ENCODE data around the gene USP35.

Gene USP35, protein sequence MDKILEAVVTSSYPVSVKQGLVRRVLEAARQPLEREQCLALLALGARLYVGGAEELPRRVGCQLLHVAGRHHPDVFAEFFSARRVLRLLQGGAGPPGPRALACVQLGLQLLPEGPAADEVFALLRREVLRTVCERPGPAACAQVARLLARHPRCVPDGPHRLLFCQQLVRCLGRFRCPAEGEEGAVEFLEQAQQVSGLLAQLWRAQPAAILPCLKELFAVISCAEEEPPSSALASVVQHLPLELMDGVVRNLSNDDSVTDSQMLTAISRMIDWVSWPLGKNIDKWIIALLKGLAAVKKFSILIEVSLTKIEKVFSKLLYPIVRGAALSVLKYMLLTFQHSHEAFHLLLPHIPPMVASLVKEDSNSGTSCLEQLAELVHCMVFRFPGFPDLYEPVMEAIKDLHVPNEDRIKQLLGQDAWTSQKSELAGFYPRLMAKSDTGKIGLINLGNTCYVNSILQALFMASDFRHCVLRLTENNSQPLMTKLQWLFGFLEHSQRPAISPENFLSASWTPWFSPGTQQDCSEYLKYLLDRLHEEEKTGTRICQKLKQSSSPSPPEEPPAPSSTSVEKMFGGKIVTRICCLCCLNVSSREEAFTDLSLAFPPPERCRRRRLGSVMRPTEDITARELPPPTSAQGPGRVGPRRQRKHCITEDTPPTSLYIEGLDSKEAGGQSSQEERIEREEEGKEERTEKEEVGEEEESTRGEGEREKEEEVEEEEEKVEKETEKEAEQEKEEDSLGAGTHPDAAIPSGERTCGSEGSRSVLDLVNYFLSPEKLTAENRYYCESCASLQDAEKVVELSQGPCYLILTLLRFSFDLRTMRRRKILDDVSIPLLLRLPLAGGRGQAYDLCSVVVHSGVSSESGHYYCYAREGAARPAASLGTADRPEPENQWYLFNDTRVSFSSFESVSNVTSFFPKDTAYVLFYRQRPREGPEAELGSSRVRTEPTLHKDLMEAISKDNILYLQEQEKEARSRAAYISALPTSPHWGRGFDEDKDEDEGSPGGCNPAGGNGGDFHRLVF

DNA sequence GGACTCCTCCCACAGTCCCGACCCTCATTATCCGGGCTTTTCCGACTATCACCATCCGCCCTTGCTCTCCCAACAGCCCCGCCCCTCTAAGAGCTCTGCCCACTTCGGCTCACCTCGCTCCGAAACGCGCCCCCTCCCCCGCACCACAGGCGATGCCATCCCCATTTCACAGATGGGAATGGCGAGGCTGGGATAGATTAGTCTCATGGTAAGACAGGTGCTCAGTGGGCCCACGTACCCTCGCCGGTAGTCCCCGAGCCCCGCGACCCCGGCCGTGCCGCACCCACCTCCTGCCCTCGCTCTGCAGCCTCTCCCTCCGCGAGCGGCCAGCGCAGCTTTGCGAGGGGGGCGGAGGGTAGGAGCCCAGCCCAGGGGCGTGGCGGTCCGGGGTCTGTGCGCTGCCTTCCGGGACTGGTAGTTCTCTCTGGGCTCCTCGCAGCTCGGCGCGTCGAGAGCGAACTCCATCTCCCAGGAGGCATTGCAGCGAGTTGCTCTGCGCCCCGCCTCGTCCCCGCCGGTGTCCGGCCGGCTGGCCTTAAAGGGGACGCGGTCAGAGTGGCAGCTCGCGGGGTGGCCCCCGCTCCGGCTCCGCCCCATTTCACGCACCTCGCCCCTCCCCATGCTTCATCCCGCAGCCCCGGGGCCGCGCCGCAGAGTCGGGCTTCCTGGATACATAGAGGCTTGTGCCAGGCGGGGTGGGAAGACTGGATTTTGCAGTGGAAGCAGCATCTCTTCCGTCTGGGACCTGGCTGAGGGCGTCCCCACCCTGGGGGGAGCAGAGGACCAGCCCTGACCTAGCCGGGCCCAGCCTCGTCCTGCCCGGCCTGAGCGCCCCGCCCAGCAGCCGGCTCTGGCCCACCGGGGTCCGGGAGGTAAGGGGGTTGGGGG is at the start of gene USP35, which contains the start of gene KCTD21:
USP35 (plus strand) TSS at position 634 of the 888 bp plus-strand sequence. CDS start 7,327 bp downstream, outside the sequence.
KCTD21 (minus strand) TSS at position 341 of the 888 bp plus-strand sequence. CDS start 14,072 bp downstream, outside the sequence.
- DNase-seq (ENCODE audit: low read depth in 2 of 3, low spot score in 2 of 3): peak; percentile 69 to 78 (median 72)

DNA sequence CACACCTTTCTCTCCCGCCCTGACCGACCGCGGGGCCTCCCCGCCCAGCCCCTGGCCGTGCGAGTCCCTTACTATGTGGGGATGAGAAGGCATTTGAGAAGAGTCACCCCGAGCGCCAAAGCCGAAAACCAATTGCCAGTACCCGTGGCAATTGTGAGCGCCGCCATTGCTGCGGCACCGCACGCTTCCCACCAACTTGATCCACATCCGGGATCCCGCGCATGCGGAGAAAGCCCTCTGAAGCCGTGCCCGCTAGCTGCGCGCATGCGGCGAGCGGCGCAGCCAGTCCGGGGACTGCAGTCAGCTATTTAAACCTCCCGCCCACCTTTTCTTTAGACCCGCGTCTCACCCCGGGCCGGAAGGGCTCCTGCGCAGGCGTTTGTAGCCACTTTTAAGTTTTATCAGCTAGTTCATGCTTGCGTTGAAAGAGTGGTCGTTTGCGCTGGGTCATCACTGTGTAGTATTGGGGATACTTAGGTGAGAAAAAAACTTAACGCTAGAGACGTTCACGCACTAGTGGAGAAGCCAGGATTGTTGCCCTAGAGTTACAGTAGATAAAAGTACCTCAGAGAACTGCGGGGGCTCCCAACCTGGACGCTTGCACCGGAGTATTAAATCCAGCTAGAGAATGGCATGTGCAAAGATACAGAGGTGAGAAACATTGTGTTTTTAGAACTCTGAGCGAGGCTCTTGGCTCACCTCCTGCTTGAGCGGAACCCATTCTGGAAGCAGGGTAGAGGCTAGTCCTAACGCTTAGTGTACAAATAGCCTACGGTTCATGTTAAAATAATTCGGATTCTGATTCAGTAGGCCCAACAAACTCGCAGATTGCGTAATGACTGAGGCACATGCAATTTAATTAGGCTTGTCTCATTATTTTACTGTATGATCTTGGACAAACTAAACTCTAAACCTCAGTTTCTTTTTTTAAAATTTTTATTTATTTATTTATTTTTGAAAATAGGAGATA is 49.0 kb upstream of the USP35 start, which contains the start of gene ALG8:
ALG8 (minus strand) TSS at position 205 of the 970 bp plus-strand sequence; CDS start at position 167, 38 bp downstream.
- peak; percentile 76 to 95 (median 95) for DNase-seq (ENCODE audit: low read depth in 2 of 3, low spot score in 2 of 3)

DNA sequence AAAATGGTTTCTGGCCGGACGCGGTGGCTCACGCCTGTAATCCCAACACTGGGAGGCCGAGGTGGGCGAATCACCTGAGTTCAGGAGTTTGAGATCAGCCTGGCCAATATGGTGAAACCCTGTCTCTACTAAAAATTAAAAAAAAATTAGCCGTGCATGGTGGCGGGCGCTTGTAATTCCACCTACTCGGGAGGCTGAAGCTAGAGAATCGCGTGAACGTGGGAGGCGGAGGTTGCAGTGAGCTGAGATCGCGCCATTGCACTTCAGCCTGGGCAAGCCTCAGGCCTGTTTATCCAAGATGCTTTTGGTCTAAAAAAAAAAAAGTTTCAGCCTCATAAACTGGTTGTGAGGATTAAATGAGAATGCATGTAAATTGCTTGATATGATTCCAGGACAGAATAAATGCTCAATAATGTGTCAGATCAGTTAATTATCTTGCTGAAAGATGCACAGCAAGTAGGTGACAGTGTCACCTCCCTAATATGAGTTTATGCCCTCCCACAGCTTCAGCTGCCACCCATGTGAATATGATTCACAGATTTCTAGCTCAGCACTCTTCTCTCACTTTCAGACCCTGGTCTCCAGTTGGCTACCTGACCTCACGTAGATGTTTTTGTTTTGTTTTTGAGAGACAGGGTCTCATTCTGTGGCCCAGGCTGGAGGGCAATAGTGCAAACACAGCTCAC is 48.2 kb upstream of the USP35 start:
- DNase-seq (ENCODE audit: low read depth in 2 of 3, low spot score in 2 of 3): no peak

DNA sequence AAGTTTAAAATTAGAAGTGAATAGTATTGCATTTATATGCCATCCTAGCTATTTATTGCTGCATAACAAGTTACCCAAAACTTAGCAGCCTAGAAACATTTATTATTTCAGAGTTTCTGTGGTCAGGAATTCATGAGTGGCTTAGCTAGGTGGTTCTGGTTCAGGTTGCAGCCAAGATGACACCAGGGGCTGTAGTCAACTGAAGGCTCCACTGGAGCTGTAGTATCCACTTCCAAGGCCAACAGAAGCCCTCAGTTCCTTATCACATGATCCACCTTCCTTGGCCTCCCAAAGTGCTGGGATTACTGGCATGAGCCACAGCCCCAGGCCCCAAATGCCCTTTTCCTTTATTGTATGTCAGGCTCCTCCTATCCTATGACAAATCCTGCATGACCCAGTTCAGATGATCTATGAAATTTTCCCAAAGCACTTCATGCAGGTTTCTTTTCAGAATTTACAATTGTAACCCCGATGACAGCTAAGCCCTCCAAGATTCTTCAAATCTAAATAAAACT is 43.2 kb upstream of the USP35 start:
- DNase-seq (ENCODE audit: low read depth in 2 of 3, low spot score in 2 of 3): no peak

DNA sequence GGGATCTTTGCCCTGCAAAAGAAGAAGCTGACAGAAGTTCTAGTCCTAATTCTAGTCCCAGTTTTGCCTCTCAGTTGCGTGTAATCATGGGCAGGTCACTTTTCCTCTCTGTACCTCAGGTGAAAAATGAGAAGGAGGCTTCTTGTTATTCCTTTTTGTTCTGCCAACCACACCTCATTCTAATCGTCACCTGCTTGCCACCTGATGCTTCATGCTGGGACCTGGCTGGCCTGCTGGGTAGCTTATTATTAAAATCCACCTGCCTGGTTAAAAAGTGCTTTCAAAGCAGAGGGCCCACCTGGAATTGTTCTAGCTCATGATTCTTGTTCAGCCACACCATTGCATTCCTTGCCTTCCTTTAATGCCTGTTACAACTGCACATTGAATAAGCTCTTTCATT is 40.9 kb upstream of the USP35 start:
- DNase-seq (ENCODE audit: low read depth in 2 of 3, low spot score in 2 of 3): no peak

DNA sequence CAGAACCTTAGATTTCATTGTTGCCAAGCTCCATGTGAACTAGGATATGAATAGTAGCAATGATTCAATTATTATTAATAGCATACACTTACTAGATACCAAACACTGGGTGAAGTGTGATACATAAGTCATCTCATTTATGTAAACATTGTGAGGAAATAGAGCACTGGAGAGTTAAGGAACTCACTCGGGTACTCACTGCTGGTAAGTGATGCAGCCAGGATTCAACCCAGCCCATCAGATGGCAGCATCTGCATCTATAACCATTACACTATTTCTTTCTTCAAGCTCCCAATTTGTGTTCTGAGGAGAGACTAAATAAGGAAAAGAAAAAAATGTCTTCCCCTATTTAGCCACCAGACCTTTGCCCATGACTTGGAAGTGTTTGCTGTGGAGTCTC is 39.1 kb upstream of the USP35 start:
- DNase-seq (ENCODE audit: low read depth in 2 of 3, low spot score in 2 of 3): no peak

DNA sequence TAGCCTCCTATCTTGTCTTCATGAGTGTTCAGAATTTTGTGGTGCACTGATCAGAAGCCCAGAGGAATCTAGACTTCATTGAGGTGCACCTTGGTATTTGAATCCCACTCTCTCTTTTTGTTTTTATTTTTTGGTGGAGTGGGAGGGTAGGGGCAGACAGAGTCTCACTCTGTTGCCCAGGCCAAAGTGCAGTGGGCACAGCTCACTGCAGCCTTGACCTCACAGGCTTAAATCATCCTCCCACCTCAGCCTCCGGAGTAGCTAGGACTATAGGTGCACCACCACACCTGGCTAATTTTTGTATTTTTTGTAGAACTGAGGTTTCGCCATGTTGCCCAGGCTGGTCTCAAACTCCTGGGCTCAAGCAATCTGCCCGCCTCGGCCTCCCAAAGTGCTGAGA is 38.4 kb upstream of the USP35 start:
- no peak for DNase-seq (ENCODE audit: low read depth in 2 of 3, low spot score in 2 of 3)

DNA sequence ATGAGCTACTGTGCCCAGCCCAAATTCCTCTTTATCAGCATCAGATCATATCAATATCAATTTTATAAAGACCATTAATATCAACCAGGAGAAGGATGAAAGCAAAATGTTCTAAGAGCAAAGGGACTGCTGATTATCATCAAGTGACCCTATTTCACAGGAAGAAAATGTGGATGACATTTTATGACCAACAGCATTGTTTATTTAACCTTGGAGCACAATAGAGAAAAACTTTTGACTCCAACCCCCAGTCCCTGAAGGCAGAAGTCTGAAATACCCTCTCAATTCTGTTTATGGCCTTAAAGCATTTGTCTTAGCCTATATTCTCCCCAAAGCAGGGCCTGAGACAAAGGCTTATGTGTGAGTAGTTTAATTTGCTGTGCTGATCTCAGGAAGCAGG is 38.0 kb upstream of the USP35 start:
- DNase-seq (ENCODE audit: low read depth in 2 of 3, low spot score in 2 of 3): no peak

DNA sequence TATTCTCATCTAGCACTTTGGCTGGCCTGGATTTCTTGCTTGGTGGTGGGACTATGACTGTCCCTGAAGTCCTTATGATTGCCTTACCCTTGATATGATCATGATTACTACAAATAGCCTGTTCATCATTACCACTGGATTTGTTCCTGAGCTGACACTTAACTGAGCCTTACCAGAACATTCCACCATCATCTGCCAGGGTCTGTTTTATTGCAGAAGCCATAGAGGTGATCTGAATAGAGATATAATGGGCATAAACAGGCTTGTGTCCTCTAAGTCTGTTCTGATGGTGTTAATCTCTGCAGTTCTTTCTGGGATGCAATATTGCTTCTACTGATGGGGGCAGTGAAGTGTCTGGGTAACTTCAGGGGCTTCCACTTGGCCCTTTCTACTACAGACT is 36.9 kb upstream of the USP35 start:
- no peak for DNase-seq (ENCODE audit: low read depth in 2 of 3, low spot score in 2 of 3)

DNA sequence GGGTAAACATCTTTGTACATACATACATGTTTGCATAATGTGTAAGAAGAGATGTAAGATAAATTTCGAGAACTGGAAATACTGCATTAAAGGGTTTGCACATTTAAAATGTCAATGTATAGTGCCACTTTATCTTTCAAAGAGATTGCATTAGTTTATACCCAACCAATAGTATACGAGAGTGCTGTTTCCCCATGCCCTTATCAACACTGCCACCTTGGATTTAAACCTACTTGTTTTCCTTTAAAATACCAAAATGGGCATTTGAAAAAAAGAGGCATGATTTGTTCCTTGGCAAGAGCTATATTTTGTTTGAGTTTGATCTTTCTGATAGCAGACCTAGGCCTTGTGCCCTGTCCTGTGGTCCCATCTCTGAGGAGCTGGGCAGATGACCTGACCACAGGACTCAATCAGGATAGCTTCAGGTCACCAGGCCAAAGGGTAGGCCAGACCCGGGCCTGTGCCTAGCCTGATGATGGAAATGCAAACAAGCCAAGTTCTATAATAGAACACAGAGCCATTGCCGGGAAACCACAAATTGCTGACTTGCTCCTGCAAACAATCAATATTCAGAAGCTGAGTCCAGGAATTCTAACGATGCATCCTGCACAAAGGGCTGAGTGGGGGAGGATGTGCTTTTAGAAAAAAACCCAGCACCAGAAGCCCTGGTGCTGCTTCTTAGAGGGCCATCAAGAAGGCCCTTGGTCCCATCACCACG is 32.4 kb upstream of the USP35 start:
- no peak for DNase-seq (ENCODE audit: low read depth in 2 of 3, low spot score in 2 of 3)

DNA sequence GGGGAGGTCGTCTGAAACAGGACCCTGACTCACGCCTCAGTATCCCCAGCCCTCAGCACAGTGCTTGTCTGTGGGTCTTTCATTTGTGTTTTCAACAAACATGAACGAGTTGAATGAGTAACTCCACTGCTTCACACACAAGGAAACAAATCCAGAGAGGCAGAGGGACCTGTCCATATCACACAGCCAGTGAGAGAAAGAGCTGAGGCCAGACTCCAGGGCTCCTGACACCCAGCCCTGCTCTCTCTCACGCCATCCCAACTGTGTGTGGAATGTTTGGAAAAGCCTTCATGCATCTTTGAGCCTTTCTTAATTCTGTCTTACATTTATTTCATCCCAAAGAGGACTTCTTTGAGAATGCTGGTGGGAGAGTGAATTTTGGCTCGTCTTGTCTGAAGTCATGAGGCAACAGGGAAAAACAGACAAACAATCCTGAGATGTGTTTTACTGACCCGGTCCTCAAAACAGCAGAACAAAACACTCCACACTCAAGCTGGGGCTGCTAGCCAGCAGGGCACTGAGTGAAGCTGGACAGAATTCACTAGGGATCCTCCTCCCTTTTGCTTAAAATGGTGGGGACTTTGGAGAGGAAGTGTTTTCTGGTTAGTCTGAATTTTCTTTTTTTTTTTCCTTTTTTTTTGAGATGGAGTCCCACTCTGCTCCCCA is 29.6 kb upstream of the USP35 start:
- no peak for DNase-seq (ENCODE audit: low read depth in 2 of 3, low spot score in 2 of 3)

DNA sequence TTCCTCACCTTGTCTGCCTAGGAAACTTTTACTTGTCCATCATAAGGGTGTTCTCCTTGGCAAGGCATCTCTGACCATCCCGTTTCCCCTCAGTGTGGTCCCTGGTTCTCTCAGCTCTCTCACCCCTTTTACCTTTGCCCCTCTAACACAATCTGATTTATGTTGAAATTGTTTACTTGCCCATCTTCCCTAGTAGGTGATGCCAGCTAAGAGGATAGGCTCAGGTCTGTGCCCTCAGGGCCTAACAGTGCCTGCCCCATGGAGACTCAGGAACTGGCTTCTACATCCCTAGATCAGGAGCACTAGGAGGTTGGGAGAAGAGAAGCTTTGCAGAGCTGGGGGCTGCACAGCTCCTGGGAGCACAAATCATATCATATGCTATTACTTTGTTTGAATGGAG is 28.2 kb upstream of the USP35 start:
- DNase-seq (ENCODE audit: low read depth in 2 of 3, low spot score in 2 of 3): no peak

DNA sequence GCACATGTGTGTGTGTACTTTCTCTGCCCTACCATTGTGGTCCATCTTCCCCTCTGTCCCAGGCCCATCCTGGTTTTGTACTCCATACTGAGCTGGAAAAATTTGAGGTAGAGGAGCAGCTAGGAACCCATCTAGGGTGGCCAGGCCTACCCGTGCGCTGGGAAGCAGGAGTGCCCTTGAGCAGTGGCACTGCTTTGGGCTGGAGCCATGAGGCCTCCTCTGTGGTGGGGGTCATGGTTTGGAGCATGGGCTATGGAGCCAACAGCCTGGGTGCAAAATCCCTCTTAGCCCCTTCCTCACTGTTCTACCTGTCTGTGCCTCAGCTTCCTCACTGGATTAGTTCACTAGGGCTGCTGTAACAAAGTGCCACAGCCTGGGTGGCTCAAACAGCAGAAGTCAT is 27.4 kb upstream of the USP35 start:
- DNase-seq (ENCODE audit: low read depth in 2 of 3, low spot score in 2 of 3): no peak

DNA sequence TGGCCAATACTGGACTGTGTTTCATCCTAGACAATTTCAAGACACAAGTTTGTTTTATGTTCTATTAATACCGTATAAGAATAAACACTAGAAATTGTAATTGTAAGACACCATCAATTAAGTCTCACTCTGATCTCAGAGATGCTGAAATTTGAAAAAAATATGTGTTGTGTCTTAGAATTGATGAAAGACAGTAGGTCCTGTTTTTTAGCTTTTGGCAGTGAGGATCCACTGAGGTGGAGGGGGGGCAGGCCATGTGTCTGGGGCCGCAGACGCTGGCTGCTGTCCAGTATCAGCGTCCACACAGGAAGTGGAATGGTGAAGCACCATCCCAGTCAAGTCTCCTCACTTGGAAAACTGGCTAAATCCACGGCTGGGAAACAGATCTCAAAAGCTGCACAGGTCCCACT is 26.8 kb upstream of the USP35 start:
- DNase-seq (ENCODE audit: low read depth in 2 of 3, low spot score in 2 of 3): no peak

DNA sequence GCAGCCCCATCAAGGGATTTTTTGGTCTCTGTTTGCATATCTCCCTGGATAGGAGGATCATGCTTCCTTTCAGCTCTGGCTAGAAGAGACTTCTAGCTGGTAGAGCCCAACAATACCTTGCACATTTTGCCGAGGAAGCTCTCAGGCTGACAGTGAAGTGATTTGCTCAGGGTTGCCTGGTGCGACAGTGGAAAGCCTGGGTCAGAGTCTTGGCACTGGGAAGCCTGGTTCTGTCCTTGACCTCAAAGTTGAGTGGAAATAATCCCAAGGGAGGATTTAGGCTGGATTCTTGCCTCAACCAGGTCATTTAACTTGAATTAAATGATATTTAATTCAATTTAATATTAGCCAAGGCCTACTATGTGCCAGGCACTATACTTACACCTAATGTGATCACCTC is 24.9 kb upstream of the USP35 start:
- DNase-seq (ENCODE audit: low read depth in 2 of 3, low spot score in 2 of 3): no peak

DNA sequence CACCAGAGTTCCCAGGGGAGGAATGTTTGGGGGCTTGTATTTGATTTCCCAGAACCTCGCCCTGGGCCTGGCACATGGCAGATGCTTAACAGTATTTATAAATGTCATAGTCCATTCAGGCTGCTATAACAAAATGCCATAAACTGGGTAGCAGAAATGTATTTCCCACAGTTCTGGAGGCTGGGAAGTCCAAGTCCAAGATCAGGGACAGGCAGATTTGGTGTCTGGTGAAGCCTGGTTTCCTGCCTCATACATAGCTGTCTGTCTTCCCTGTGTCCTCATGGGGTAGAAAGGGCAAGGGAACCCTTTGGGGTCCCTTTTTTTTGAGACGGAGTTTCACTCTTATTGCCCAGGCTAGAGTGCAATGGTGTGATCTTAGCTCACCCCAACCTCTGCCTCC is 24.2 kb upstream of the USP35 start:
- no peak for DNase-seq (ENCODE audit: low read depth in 2 of 3, low spot score in 2 of 3)

DNA sequence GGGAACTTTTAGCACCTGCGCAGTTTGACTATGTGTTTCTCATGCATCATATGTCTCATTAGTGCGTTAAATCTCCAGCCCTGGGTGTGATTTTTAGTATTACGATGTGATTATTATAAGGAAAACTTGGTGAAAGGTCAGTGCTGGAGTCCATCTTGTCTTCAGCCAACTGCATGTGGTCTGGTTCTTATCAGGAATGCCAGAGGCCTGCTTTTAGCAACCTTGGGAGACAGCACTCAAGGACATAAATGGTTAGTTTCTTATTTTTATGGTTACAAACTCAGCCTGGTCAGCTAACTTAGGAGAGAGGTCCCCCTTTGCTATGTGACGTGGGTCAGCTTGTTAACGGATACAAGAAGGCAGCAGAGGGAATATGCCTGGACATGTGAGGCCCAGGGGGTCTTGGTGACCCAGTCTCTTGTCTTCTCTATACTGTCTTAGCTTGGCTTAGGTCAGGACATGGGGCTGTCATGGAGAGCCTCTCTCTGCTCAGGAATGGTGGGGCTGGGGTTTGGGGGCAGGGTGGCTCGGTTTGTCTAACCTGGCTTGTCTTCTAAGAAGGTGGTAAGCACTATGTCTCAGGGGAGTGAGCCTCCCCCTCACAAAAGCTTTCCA is 21.8 kb upstream of the USP35 start:
- no peak for DNase-seq (ENCODE audit: low read depth in 2 of 3, low spot score in 2 of 3)
